T follicular helper cell (primary cell): Measurements from ENCODE around the gene TCN2.
"Not testable (repeated sequence)": the region's sequence is repeated elsewhere in the genome, so short reads cannot be mapped to it uniquely, and the experiment has no call there.

Experiments used
- DNase-seq: peaks from one replicate; pipeline ENCODE4 v3.0.0-alpha.2; 2020; ENCODE audit warnings: low read depth

TCN2 gene

DNA sequence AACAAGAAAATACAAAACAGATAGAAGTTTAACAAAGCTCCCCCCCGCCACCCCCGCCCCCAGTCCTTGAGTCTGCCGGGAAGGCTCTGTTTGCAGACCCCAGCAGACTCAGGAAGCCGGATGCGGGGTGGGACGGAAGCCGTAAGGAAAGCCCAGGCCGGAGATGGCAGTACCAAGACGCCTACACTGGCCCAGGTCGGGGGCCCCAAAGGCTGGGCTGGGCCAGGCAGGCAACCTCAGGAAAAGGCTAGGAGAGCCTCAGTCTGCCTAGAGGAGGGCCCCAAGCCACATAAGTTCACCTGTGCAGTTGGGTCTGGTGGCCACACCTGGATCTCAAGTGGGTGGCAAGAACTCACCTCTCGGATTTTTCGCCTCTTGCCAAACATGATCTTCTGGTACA lies 28.5 kb upstream of the TCN2 start:
- DNase-seq, result no peak

GRCh38 chr22:30580896-30581295 lies 26.1 kb upstream of the TCN2 start:
- no peak for DNase-seq

DNA sequence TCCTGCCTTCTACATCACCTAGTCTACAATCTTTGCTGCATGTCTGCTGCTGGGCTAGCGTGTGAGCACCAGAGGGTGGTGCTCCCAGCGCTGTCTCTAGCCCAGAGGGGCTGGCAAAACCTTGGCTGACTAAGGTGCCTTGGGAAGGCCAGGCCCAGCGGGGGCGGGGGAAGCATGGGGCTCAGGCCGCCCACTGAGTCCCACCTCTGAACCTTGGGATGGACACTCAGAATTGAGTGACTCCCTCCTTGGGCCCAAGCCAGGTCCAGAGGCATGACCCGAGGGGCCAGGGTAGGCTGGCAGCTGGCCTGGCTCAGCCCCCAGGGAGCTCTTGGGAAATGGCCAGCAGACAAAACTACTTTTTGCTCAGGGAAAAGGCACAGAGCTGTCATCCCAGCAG lies 24.9 kb upstream of the TCN2 start:
- DNase-seq, result no peak

DNA sequence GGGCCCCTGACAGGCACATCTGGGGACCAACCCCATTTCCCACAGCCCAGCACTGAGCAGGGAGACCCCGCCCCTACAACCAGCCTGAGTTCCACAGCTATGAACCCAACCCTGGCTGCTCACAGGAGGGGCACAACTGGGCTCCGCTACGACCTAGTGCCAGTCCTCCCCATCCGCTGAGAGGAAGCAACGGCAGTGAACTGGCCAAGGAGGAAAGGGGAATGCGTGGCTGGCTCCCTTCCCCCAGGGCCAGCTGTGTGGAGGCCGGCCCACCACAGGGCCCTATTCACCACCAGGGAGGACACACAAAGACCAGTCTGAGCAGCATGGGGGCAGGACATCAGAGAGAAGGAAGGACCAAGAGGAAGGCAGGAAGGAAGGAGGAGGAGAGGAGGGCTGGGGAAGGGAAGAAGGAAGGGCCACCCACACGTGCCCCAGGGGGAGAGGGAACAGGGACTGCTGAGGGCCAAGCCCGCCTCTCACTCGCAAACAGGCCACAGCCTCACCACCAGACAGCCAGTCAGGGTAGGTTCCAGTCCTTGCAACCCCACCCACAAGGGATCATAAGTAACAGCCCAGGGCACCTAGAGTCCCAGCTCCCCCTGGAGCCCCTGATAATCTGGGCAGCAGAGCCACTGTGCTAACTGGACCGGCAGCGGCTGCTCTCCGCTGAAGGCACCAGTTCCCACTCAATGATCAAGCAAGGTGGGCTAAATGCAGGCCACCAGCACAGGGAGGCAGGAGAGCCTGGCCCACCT lies 24.0 kb upstream of the TCN2 start:
- DNase-seq, result no peak

- DNase-seq, result no peak
Measured at GRCh38 chr22:30584441-30584840, 22.5 kb upstream of the TCN2 start.

DNA sequence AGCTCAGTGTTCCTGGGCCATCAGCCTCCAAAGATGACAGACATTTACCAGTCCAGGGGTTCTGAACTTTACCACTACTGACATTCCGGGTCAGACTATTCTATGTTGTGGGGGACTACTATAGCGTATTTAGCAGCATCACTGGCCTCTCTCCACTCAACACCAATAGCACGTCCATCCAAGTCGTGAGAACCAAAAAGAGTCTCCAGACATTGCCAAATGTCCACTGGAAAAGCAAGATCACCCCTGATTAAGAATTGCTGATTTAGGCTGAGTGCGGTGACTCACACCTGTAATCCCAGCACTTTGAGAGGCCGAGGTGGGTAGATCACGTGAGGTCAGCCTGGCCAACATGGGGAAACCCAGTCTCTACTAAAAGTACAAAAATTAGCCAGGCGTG lies 20.6 kb upstream of the TCN2 start:
- DNase-seq, result no peak

- DNase-seq, result no peak
Measured at GRCh38 chr22:30591191-30591587, 15.8 kb upstream of the TCN2 start.

DNA sequence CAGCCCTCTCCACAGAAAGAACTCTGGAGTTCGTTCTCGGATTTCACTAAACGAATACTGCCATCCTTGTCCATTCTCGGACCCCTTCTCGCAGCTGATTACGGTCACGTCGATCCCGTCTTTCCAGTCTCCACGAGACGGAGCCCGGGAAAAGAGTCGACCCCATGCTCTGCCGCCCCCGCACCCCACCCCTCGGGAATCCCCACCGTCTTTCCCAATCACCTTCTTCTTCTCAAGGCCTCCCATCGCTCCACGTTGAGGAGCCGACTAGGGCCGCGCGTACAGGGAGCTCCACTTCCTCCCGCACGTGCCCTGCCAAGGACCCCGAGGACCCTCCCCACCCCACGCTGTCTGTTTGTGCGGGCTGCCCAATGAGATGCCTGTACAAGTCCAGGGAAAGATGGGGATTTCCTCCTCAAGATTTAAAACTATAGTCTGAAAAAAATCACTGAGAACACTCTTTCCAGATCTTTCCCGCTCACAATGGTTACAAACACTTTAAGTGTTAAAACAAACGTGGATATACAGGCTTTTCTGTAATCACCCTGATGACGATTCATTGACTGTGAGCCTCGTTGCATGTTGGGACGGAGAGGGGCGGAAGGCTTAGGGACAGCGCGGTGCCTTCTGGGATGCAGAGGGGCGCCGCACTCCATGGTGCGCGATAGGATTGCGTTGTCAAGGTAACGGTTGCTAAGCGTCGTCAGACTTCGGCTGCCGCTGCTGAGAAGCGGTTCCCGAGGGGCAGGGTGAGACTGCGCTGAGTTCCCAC lies 15.2 kb upstream of the TCN2 start, which contains the start of gene PES1:
TSS of gene PES1 (minus strand) at position 323 of the 772 bp plus-strand sequence. CDS start at position 246, 77 bp downstream.
- peak; percentile 94 for DNase-seq

GRCh38 chr22:30592360-30592713 lies 14.6 kb upstream of the TCN2 start:
- DNase-seq, result not testable (repeated sequence)

DNA sequence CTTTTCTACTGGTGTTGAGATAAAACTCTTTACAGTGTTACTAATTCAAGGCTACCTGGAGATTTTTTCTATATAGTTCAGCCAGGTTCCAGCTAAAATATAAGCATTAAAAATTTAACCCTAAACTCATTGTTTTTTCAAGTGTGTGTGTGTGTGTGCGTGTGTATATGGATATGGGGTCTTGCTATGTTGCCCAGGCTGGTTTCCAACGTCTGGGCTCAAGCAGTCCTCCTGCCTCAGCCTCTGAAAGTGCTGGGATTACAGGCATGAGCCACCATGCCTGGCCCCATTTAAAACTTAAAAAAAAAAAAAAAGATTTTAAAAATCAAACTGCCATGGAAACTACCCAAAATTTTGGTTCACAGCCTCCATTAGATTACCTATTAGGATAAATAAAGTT lies 10.8 kb upstream of the TCN2 start:
- DNase-seq, result no peak

- no peak for DNase-seq
Measured at GRCh38 chr22:30596886-30597285, 10.1 kb upstream of the TCN2 start.

DNA sequence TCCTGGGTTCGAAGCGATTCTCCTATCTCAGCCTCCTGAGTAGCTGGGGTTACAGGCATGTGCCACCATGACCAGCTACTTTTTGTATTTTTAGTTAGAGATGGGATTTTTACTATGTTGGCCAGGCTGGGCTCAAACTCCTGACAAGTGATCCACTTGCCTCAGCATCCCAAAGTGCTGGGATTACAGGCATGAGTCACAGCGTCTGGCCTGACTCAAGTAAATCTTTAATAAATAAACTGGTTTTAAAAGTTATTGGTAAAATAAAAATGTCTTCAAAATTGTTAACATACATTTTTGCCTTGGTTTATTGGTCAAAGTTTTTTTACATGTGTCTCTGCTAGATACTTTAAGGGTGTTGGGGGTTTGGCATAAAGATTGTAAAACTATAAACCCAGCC lies 8.0 kb upstream of the TCN2 start:
- no peak for DNase-seq

- no peak for DNase-seq
Measured at GRCh38 chr22:30600921-30601320, 6.1 kb upstream of the TCN2 start.

DNA sequence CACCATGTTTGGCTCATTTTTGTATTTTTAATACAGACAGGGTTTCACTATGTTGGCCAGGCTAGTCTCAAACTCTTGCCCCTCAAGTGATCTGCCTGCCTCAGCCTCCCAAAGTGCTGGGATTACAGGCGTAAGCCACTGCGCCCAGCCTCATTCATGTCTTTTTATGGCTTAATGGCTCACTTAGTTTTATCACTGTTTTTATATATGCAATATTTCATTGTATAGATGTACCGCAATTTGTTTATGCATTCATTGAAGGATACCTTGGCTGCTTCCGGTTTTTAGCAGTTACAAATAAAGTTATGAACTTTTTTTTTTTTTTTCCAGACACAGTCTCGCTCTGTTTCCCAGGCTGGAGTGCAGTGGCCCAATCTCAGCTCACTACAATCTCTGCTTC lies 5.5 kb upstream of the TCN2 start:
- no peak for DNase-seq

- DNase-seq, result no peak
Measured at GRCh38 chr22:30602049-30602448, 4.9 kb upstream of the TCN2 start.

- DNase-seq, result no peak
Measured at GRCh38 chr22:30603801-30604200, 3.2 kb upstream of the TCN2 start.

- DNase-seq, result no peak
Measured at GRCh38 chr22:30604723-30605122, 2.3 kb upstream of the TCN2 start.

- DNase-seq, result no peak
Measured at GRCh38 chr22:30605449-30606110, 1.4 kb upstream of the TCN2 start.

DNA sequence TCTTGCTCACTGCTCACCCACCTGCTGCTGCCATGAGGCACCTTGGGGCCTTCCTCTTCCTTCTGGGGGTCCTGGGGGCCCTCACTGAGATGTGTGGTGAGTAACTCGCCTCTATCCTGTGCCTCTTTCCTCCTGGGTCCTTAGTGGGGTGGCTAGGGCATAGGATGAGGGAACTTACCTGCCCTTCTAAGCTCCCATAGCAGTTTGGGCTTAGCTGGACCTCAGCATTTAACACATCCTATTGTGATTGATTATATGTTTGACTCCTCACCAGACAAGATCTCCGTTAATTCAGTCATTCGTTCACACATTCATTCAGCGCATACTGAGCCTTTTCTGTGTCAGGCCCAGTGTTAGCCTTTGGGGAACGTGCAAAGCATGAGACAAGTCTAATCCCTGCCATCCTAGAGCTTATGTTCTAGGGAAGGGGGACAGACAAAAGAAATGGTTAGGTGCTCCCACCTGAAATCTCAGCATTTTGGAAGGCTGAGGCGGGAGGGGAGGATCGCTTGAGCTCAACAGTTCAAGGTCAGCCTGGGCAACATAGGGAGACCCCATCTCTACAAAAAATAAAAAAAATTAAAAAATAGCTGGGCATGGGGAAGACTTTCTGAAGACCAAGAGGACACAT lies 441 bp downstream of the TCN2 start:
- no peak for DNase-seq

- no peak for DNase-seq
Measured at GRCh38 chr22:30607939-30608338, 965 bp downstream of the TCN2 start.

- no peak for DNase-seq
Measured at GRCh38 chr22:30609260-30610185, 2.5 kb downstream of the TCN2 start.
